Calu3 (cell line): ENCODE measurements around the gene LENG1. TPM values are rescaled to one million over a fixed set of nuclear protein-coding genes. Genes with fewer than 3 reads are reported as not detected.

Experiments used
- BruUV-seq: library from RNA; stranded (reverse); fragments of 400-500 nt; replicated peaks from 2 replicates; lab custom pipeline; 2021; lab: Mats Ljungman, UMichigan
- CTCF ChIA-PET: fragments of 300-600 bp; sonication (Branson Sonifier 250); formaldehyde crosslinking; loops from one replicate; lab custom pipeline; 2022; ENCODE audit warnings: antibody characterized with exemption; lab: Charles Lee
- DNase-seq: peaks from one replicate; pipeline ENCODE4 v3.0.0; 2022
- H3K27ac Mint-ChIP-seq: one replicate; pipeline ENCODE4 v1.8.0; 2022; ENCODE audit warnings: mixed read lengths; ENCODE audit not compliant: unreplicated experiment
- H3K27me3 Mint-ChIP-seq: one replicate; pipeline ENCODE4 v1.8.0; 2022; ENCODE audit warnings: mixed read lengths; ENCODE audit not compliant: unreplicated experiment
- H3K36me3 Mint-ChIP-seq: one replicate; pipeline ENCODE4 v1.8.0; 2022; ENCODE audit warnings: mild to moderate bottlenecking, moderate library complexity, mixed read lengths; ENCODE audit not compliant: insufficient read depth, unreplicated experiment
- H3K4me1 Mint-ChIP-seq: one replicate; pipeline ENCODE4 v1.8.0; 2022; ENCODE audit warnings: mild to moderate bottlenecking, low read depth, mixed read lengths; ENCODE audit not compliant: unreplicated experiment
- H3K4me3 Mint-ChIP-seq: one replicate; pipeline ENCODE4 v1.8.0; 2022; ENCODE audit warnings: mild to moderate bottlenecking, low read depth, moderate library complexity, mixed read lengths; ENCODE audit not compliant: unreplicated experiment
- H3K9me3 Mint-ChIP-seq: one replicate; pipeline ENCODE4 v1.8.0; 2022; ENCODE audit warnings: low read depth, mixed read lengths; ENCODE audit not compliant: unreplicated experiment
- intact Hi-C: fragments of 100-400 bp; cut with micrococcal nuclease; formaldehyde crosslinking; loops from one replicate; pipeline ENCODE4 v1.10.0; 2022; ENCODE audit not compliant: unreplicated experiment
- total RNA-seq: library from RNA; stranded (reverse); gene quantifications from 2 replicates; pipeline ENCODE4 v1.2.3, GENCODE V29; 2022
- TF ChIP-seq, protein P1 (sequence below): fragments of 200-600 bp; IDR thresholded peaks from one replicate; pipeline ENCODE4 v1.8.0; 2022; ENCODE audit warnings: antibody characterized with exemption; ENCODE audit not compliant: unreplicated experiment

Gene LENG1
- total RNA-seq, 1 experiment from 2014 or later, result 10.7 TPM

GRCh38 chr19:54151362-54152035 is 8.0 kb downstream of the LENG1 start:
- H3K4me3 Mint-ChIP-seq, result no peak overlapping the region
- H3K9me3 Mint-ChIP-seq, result no peaks in the 10 kb centered on the region
- intact Hi-C loops, result no loop called here
- DNase-seq, result no peak
- H3K36me3 Mint-ChIP-seq, result peaks cover 89% of the 10 kb centered on the region
- H3K4me1 Mint-ChIP-seq, result peaks cover 1% of the 10 kb centered on the region
- peak overlapping the region; percentile 6 for H3K27ac Mint-ChIP-seq
- no TSS peak for BruUV-seq
- H3K27me3 Mint-ChIP-seq, result no peaks in the 10 kb centered on the region
- CTCF ChIA-PET, result interaction anchor here (0.9 kb wide), 1 partner anchor 20 kb away, joined by 3 read pairs; no protein-coding TSS in a partner anchor
- TF ChIP-seq, protein P1, sequence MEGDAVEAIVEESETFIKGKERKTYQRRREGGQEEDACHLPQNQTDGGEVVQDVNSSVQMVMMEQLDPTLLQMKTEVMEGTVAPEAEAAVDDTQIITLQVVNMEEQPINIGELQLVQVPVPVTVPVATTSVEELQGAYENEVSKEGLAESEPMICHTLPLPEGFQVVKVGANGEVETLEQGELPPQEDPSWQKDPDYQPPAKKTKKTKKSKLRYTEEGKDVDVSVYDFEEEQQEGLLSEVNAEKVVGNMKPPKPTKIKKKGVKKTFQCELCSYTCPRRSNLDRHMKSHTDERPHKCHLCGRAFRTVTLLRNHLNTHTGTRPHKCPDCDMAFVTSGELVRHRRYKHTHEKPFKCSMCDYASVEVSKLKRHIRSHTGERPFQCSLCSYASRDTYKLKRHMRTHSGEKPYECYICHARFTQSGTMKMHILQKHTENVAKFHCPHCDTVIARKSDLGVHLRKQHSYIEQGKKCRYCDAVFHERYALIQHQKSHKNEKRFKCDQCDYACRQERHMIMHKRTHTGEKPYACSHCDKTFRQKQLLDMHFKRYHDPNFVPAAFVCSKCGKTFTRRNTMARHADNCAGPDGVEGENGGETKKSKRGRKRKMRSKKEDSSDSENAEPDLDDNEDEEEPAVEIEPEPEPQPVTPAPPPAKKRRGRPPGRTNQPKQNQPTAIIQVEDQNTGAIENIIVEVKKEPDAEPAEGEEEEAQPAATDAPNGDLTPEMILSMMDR, result no peak

DNA sequence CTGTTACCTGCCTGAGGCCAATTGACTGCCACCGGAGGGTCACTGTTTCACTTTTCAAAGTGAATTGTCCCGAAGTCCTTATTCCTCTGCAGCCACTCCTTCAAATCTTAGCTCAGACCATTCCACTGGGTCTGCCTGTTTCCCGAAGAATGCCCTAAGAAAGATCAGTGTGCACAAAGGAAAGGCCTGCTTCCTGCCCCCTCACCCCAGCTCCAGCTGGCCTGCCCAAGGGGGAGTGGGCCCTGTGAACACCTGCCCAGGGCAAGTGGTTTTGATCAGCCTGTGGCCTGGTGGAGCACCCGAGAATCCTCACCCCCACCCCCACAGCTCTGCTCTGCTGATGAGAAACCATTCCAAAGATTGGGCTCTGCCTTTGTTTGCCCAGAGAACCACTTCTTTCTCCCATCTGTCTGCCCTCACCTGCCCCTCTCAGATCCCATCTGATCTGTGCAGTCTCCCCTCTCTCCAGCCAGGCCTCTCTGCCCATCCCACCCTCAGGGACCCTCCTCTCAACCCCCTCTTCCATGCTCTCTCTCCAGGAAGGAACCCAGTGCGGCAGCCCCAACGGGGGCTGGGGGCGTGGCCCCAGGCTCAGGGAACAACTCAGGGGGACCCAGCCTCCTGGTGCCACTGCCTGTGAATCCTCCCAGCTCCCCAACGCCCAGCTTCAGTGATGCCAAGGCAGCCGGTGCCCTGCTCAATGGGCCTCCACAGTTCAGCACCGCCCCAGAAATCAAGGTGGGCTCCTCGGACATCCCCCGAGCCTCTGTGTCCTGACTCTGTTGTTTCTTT is 10.3 kb downstream of the LENG1 start:
- peak overlapping the region; percentile 14 for H3K27ac Mint-ChIP-seq
- BruUV-seq, result no TSS peak
- intact Hi-C loops, result no loop called here
- H3K36me3 Mint-ChIP-seq, result peaks cover 89% of the 10 kb centered on the region
- H3K9me3 Mint-ChIP-seq, result no peaks in the 10 kb centered on the region
- H3K4me1 Mint-ChIP-seq, result peaks cover 7% of the 10 kb centered on the region
- H3K27me3 Mint-ChIP-seq, result no peaks in the 10 kb centered on the region
- CTCF ChIA-PET, result interaction anchor here (0.5 kb wide), 1 partner anchor 148 kb away, joined by 3 read pairs; no protein-coding TSS in a partner anchor
- H3K4me3 Mint-ChIP-seq, result peak overlapping the region; percentile 2
- TF ChIP-seq, protein P1, result no peak
- no peak for DNase-seq

- intact Hi-C loops, result no loop called here
- CTCF ChIA-PET, result no interaction called here
- TF ChIP-seq, protein P1, result no peak
- peaks cover 10% of the 10 kb centered on the region for H3K4me1 Mint-ChIP-seq
- H3K9me3 Mint-ChIP-seq, result no peaks in the 10 kb centered on the region
- H3K36me3 Mint-ChIP-seq, result peaks cover 89% of the 10 kb centered on the region
- H3K27ac Mint-ChIP-seq, result no peak overlapping the region
- no peak for DNase-seq
- BruUV-seq, result no TSS peak
- H3K27me3 Mint-ChIP-seq, result no peaks in the 10 kb centered on the region
- no peak overlapping the region for H3K4me3 Mint-ChIP-seq
These were observed 11.4 kb downstream of the LENG1 start for GRCh38 chr19:54148158-54148557.

DNA sequence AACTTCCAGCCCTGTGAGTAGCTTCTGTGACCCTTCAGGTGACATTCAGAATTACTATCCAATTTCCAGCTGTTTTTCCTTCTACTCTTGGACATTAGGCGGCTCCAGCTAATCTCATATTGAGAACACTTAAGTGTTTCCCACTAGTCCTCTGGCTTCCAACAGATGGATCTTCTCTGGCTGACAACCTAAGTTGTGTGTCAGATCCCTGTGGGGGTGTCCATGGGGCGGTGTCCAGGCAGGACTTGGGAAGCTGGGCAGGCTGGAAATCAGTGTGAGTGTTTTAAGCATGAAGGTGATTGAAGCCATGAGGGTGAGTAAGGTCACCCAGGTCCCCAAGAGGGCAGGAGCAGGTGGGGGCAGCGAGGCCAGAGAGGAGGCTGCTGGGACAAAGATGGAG is 11.8 kb downstream of the LENG1 start:
- peaks cover 89% of the 10 kb centered on the region for H3K36me3 Mint-ChIP-seq

More for the DNA sequence above, 11.8 kb downstream of the LENG1 start:
- H3K27me3 Mint-ChIP-seq, result no peaks in the 10 kb centered on the region
- no peaks in the 10 kb centered on the region for H3K9me3 Mint-ChIP-seq
- H3K27ac Mint-ChIP-seq, result no peak overlapping the region
- DNase-seq, result no peak
- peaks cover 10% of the 10 kb centered on the region for H3K4me1 Mint-ChIP-seq
- no peak overlapping the region for H3K4me3 Mint-ChIP-seq
- TF ChIP-seq, protein P1, result no peak
- BruUV-seq, result no TSS peak
- CTCF ChIA-PET, result no interaction called here
- intact Hi-C loops, result no loop called here
